ENCODE data around the gene CEP170.

CEP170 gene

GRCh38 chr1:243267914-243268653, 13.0 kb upstream of the CEP170 start:
- DNase-seq: no peak

GRCh38 chr1:243267471-243267880, 12.4 kb upstream of the CEP170 start:
- DNase-seq: no peak

- DNase-seq: no peak
Observed at GRCh38 chr1:243266231-243266630, 11.2 kb upstream of the CEP170 start.

GRCh38 chr1:243264717-243265116, 9.6 kb upstream of the CEP170 start:
- no peak for DNase-seq

- no peak for DNase-seq
Observed at GRCh38 chr1:243261390-243261789, 6.3 kb upstream of the CEP170 start.

GRCh38 chr1:243260221-243260880, 5.3 kb upstream of the CEP170 start:
- no peak for DNase-seq

GRCh38 chr1:243258731-243259130, 3.6 kb upstream of the CEP170 start:
- no peak for DNase-seq

- DNase-seq: no peak
Observed at GRCh38 chr1:243257189-243257588, 2.1 kb upstream of the CEP170 start.

- no peak for DNase-seq
Observed at GRCh38 chr1:243256590-243256989, 1.5 kb upstream of the CEP170 start.

GRCh38 chr1:243255791-243256512, 871 bp upstream of the CEP170 start, which contains the start of gene SDCCAG8:
Gene SDCCAG8 (plus strand): TSS chr1:243256041. CDS start chr1:243256174, 133 bp downstream.
- peak; percentile 87 for DNase-seq

- DNase-seq: peak; percentile 23
Observed at GRCh38 chr1:243254233-243254926, 701 bp downstream of the CEP170 start.

- DNase-seq: no peak
Observed at GRCh38 chr1:243253926-243254232, 1.2 kb downstream of the CEP170 start.

GRCh38 chr1:243253211-243253925, 1.7 kb downstream of the CEP170 start:
- DNase-seq: no peak

- DNase-seq: no peak
Observed at GRCh38 chr1:243251539-243251938, 3.5 kb downstream of the CEP170 start.

- DNase-seq: no peak
Observed at GRCh38 chr1:243250102-243250501, 5.0 kb downstream of the CEP170 start.

- no peak for DNase-seq
Observed at GRCh38 chr1:243249214-243249613, 5.9 kb downstream of the CEP170 start.

GRCh38 chr1:243247901-243248300, 7.2 kb downstream of the CEP170 start:
- no peak for DNase-seq

- no peak for DNase-seq
Observed at GRCh38 chr1:243246916-243247315, 8.2 kb downstream of the CEP170 start.

- DNase-seq: no peak
Observed at GRCh38 chr1:243244432-243244841, 10.6 kb downstream of the CEP170 start.

- no peak for DNase-seq
Observed at GRCh38 chr1:243236604-243237252, 18.4 kb downstream of the CEP170 start.

- no peak for DNase-seq
Observed at GRCh38 chr1:243234978-243235647, 20.0 kb downstream of the CEP170 start.

- no peak for DNase-seq
Observed at GRCh38 chr1:243233908-243234307, 21.2 kb downstream of the CEP170 start.

Measured in activated CD4-positive, alpha-beta T cell treated with anti-CD3 and anti-CD28 coated beads for 1 hour (primary cell).